ENCODE results near the gene ZNF580. TPM values are rescaled to one million over a fixed set of nuclear protein-coding genes. Genes with fewer than 3 reads are reported as not detected.

Gene ZNF580
- total RNA-seq, 1 donor from 2014 or later: 30.7 TPM

GRCh38 chr19:55632463-55632834 is 8.4 kb upstream of the ZNF580 start:
- Histone ChIP-seq H3K27ac (no peak overlapping the region), H3K9me3 (no peaks in the 10 kb centered on the region), H3K36me3 (no peaks in the 10 kb centered on the region), H3K4me3 (no peak overlapping the region), H3K27me3 (no peaks in the 10 kb centered on the region), H3K4me1 (peaks cover 32% of the 10 kb centered on the region)
- peak; percentile 67 for DNase-seq
- TF ChIP-seq CTCF (IDR thresholded peaks at IDR 0.05): peak; percentile 86
- intact Hi-C loops (cut with DNase I): no loop called here
- peak; percentile 86 for ATAC-seq

- no peak overlapping the region for H3K4me3 ChIP-seq
Observed at GRCh38 chr19:55633861-55634260, 6.9 kb upstream of the ZNF580 start.

DNA sequence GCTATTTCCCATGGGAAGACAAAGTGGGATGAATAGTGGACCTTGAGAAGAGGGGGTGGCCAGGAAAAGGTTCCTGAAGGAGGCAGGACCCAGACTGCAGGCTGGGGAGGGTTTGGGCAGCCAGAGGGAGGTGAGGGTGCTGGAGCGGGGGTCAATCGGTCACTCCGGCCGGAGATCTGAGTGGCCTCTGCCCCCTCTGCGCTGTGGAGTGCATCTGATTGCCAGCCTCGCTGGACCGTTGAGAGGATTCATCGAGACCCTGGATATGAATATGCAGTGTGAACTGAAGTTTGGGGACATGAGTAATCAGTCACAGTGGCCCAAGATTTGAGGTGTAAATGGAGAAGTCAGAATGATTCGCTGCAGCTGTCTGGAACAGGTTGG is 5.5 kb upstream of the ZNF580 start:
- Histone ChIP-seq H3K27me3 (no peaks in the 10 kb centered on the region), H3K4me1 (peaks cover 54% of the 10 kb centered on the region), H3K27ac (peak overlapping the region; percentile 100), H3K36me3 (no peaks in the 10 kb centered on the region), H3K4me3 (peak overlapping the region; percentile 94), H3K9me3 (no peaks in the 10 kb centered on the region)
- no peak for TF ChIP-seq CTCF (IDR thresholded peaks at IDR 0.05)
- intact Hi-C loops (cut with DNase I): no loop called here
- ATAC-seq (no peak), DNase-seq (peak; percentile 64)

More at GRCh38 chr19:55633861-55634260, 6.9 kb upstream of the ZNF580 start:
- DNase-seq (no peak), ATAC-seq (no peak)
- Histone ChIP-seq H3K27ac (peak overlapping the region; percentile 100), H3K27me3 (no peaks in the 10 kb centered on the region), H3K36me3 (no peaks in the 10 kb centered on the region), H3K4me1 (peaks cover 39% of the 10 kb centered on the region), H3K9me3 (no peaks in the 10 kb centered on the region)
- intact Hi-C loops (cut with DNase I): no loop called here
- TF ChIP-seq CTCF (IDR thresholded peaks at IDR 0.05): no peak

DNA sequence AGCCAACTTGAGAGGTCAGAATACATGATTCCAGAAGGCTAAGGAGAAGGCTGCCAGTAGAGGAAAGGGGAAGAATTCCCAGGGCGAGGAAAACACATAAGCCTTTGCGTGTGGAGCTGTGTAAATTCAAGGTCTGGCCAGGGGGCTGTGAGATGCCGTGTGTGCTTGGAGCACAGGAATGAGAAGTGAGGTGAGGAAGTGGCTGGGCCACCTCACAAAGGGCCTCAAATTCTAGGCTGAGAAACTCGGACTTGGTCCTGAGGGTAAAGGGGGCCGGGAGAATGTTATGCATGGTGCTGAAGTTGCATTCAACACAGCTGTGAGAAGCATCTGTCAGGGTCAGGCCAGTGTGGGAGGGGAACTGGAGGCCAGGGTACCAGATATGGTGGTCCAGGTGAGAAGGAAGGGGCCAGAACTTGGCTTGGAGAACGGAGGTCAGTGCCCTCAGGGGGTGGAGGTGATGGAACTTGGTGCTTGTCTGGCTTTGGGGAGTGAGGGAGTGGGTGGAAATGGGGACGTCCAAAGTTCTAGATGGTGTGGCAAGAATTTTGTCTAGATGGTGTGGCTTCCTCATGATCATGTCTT is 4.9 kb upstream of the ZNF580 start:
- no peak for TF ChIP-seq CTCF (IDR thresholded peaks at IDR 0.05)
- no peak for ATAC-seq
- Histone ChIP-seq H3K27ac (peak overlapping the region; percentile 100), H3K27me3 (no peaks in the 10 kb centered on the region), H3K4me1 (peaks cover 57% of the 10 kb centered on the region), H3K4me3 (peak overlapping the region; percentile 94), H3K9me3 (no peaks in the 10 kb centered on the region), H3K36me3 (no peaks in the 10 kb centered on the region)
- DNase-seq: no peak
- intact Hi-C loops (cut with DNase I): no loop called here

- peaks cover 54% of the 10 kb centered on the region for H3K4me1 ChIP-seq
- intact Hi-C loops (cut with DNase I): no loop called here
Observed at GRCh38 chr19:55636723-55637122, 4.1 kb upstream of the ZNF580 start.

More at GRCh38 chr19:55636723-55637122, 4.1 kb upstream of the ZNF580 start:
- no peak overlapping the region for H3K27ac ChIP-seq
- H3K27me3 ChIP-seq: no peaks in the 10 kb centered on the region
- no peak for TF ChIP-seq CTCF (IDR thresholded peaks at IDR 0.05)
- ATAC-seq: no peak
- H3K4me3 ChIP-seq: peak overlapping the region; percentile 94
- no peak for DNase-seq
- no peaks in the 10 kb centered on the region for H3K9me3 ChIP-seq
- H3K36me3 ChIP-seq: no peaks in the 10 kb centered on the region

Data from upper lobe of right lung (tissue), 1 donor.